ENCODE data around the gene MRPL37.

DNA sequence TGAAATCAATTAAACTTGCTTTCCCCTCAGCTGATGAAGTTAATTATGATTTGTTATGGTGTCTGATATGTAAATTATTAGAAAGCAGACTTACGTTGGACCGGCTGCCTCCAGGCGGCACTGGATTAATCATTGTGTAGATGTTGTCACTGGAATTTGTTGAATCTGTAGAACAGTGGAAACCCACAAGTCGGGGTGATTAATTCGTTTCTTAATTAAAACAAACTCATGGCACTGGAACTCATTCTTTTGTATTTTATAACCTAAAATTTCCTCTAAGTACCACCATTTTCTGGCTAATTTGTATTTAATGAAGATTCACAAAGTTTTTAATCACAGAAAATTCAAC lies 39.0 kb downstream of the MRPL37 start:
- TF ChIP-seq, protein P1, sequence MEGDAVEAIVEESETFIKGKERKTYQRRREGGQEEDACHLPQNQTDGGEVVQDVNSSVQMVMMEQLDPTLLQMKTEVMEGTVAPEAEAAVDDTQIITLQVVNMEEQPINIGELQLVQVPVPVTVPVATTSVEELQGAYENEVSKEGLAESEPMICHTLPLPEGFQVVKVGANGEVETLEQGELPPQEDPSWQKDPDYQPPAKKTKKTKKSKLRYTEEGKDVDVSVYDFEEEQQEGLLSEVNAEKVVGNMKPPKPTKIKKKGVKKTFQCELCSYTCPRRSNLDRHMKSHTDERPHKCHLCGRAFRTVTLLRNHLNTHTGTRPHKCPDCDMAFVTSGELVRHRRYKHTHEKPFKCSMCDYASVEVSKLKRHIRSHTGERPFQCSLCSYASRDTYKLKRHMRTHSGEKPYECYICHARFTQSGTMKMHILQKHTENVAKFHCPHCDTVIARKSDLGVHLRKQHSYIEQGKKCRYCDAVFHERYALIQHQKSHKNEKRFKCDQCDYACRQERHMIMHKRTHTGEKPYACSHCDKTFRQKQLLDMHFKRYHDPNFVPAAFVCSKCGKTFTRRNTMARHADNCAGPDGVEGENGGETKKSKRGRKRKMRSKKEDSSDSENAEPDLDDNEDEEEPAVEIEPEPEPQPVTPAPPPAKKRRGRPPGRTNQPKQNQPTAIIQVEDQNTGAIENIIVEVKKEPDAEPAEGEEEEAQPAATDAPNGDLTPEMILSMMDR (IDR thresholded peaks at IDR 0.05), result no peak
- TF ChIP-seq POLR2A (IDR thresholded peaks at IDR 0.05), result no peak
- no peak for TF ChIP-seq EP300 (IDR thresholded peaks at IDR 0.05)
- no peak for TF ChIP-seq POLR2AphosphoS5 (IDR thresholded peaks at IDR 0.05)

All from suprapubic skin (tissue), 4 donors.